Measurements from ENCODE around the gene CCDC68.

- no peak for TF ChIP-seq CTCF (IDR thresholded peaks at IDR 0.05 in 8 of 11, conservative IDR thresholded peaks at IDR 0.05 in 3 of 11)
- no peak for TF ChIP-seq POLR2A (IDR thresholded peaks at IDR 0.05)
Observed at GRCh38 chr18:54872681-54873080, 86.6 kb downstream of the CCDC68 start.

Measured in spleen (tissue), 7 donors.